Measurements from ENCODE around the gene NOX5.

NOX5 gene

GRCh38 chr15:69025320-69025719 is 10.8 kb downstream of the NOX5 start:
- DNase-seq, result no peak

- no peak for DNase-seq
Measured at GRCh38 chr15:69026355-69026754, 11.9 kb downstream of the NOX5 start.

- no peak for DNase-seq
Measured at GRCh38 chr15:69027976-69028518, 13.6 kb downstream of the NOX5 start.

GRCh38 chr15:69031013-69032001 is 16.8 kb downstream of the NOX5 start:
- no peak for DNase-seq

- DNase-seq, result no peak
Measured at GRCh38 chr15:69032031-69032430, 17.5 kb downstream of the NOX5 start.

- DNase-seq, result no peak
Measured at GRCh38 chr15:69032703-69033373, 18.3 kb downstream of the NOX5 start.

- no peak for DNase-seq
Measured at GRCh38 chr15:69034352-69034751, 19.9 kb downstream of the NOX5 start.

GRCh38 chr15:69035205-69035917 is 20.9 kb downstream of the NOX5 start:
- DNase-seq, result no peak

- DNase-seq, result no peak
Measured at GRCh38 chr15:69035918-69036258, 21.4 kb downstream of the NOX5 start.

- DNase-seq, result no peak
Measured at GRCh38 chr15:69036826-69037225, 22.3 kb downstream of the NOX5 start.

- DNase-seq, result no peak
Measured at GRCh38 chr15:69037482-69037881, 23.0 kb downstream of the NOX5 start.

GRCh38 chr15:69037977-69038376 is 23.5 kb downstream of the NOX5 start:
- DNase-seq, result no peak

- no peak for DNase-seq
Measured at GRCh38 chr15:69038508-69038907, 24.0 kb downstream of the NOX5 start.

GRCh38 chr15:69039516-69040225 is 25.2 kb downstream of the NOX5 start:
- no peak for DNase-seq

GRCh38 chr15:69042531-69042930 is 28.0 kb downstream of the NOX5 start:
- DNase-seq, result no peak

- DNase-seq, result no peak
Measured at GRCh38 chr15:69045802-69046201, 31.3 kb downstream of the NOX5 start.

GRCh38 chr15:69046781-69047180 is 32.3 kb downstream of the NOX5 start:
- DNase-seq, result no peak

- DNase-seq, result no peak
Measured at GRCh38 chr15:69049976-69050375, 35.5 kb downstream of the NOX5 start.

- no peak for DNase-seq
Measured at GRCh38 chr15:69055251-69055650, 40.8 kb downstream of the NOX5 start.

- no peak for DNase-seq
Measured at GRCh38 chr15:69056365-69056764, 41.9 kb downstream of the NOX5 start.

GRCh38 chr15:69058830-69059556 is 44.5 kb downstream of the NOX5 start:
- no peak for DNase-seq

- DNase-seq, result no peak
Measured at GRCh38 chr15:69059557-69059943, 45.1 kb downstream of the NOX5 start.

Measured in NCI-H510A (cell line).